Testis (tissue), 3 donors: ENCODE data around the gene MEF2C. TPM values are rescaled to one million over a fixed set of nuclear protein-coding genes. Genes with fewer than 3 reads are reported as not detected.

ENCODE experiments used
- DNase-seq: peaks from one replicate; pipeline ENCODE4 v3.0.0-alpha.2; 2019
- H3K27ac ChIP-seq, 2 donors: fragments of 200-600 bp; sonication (generic); one replicate each; pipeline ENCODE4 v1.5.1; 2019
- H3K27me3 ChIP-seq: fragments of 200-600 bp; sonication (generic); one replicate; pipeline ENCODE4 v1.5.1; 2019
- H3K36me3 ChIP-seq: fragments of 200-600 bp; sonication (generic); one replicate; pipeline ENCODE4 v1.5.1; 2017; ENCODE audit warnings: low read depth; ENCODE audit errors: missing control alignments
- H3K4me1 ChIP-seq: fragments of 200-600 bp; sonication (generic); one replicate; pipeline ENCODE4 v1.5.1; 2019
- H3K4me3 ChIP-seq, 2 donors: fragments of 200-600 bp; sonication (generic); one replicate each; pipeline ENCODE4 v1.5.1; 2017 to 2019
- H3K9me3 ChIP-seq: fragments of 200-600 bp; sonication (generic); one replicate; pipeline ENCODE4 v1.5.1; 2017
- CTCF ChIP-seq, 3 experiments: fragments of 450-650 bp in 2 of 3; fragments of 200-600 bp in 1 of 3; sonication (generic) in 1 of 3; IDR thresholded peaks; one replicate each; pipeline ENCODE4 v1.5.1; 2016 to 2019; ENCODE audit warnings: antibody characterized with exemption in 3 of 3, mild to moderate bottlenecking in 2 of 3, moderate library complexity in 1 of 3
- POLR2A ChIP-seq: fragments of 450-650 bp; IDR thresholded peaks from one replicate; pipeline ENCODE4 v1.6.1; 2017; ENCODE audit warnings: antibody characterized with exemption, mild to moderate bottlenecking, moderate library complexity
- WGBS, 2 donors: methylation state at CpG; one replicate each; pipeline ENCODE4 v1.1.5; 2018; 5-methylcytosine and 5-hydroxymethylcytosine counted together
- intact Hi-C: fragments of 100-400 bp; cut with DNase I; formaldehyde crosslinking; loops from one replicate; pipeline ENCODE4 v1.15.1; 2023; ENCODE audit warnings: low total_unique reads
- polyA plus RNA-seq: library from polyadenylated mRNA; stranded (reverse); fragments of 350-450 nt; fragmentation: Illumina TruSeq; extraction: RNeasy Lipid Tissue Mini Kit (QIAGEN cat#74804); gene quantifications from one replicate; pipeline ENCODE4 v1.2.3, GENCODE V29; 2014; ENCODE audit warnings: low read depth, low replicate concordance; ENCODE audit not compliant: insufficient read depth
- total RNA-seq, 2 donors: library from RNA; depleted of rRNA; stranded (reverse); fragments of >200 nt; gene quantifications; one replicate each; pipeline ENCODE4 v1.2.3, GENCODE V29; 2016

The MEF2C gene
- total and polyA plus RNA-seq, 3 donors from 2014 or later: 18.3 to 53.1 (median 19.9) TPM

DNA sequence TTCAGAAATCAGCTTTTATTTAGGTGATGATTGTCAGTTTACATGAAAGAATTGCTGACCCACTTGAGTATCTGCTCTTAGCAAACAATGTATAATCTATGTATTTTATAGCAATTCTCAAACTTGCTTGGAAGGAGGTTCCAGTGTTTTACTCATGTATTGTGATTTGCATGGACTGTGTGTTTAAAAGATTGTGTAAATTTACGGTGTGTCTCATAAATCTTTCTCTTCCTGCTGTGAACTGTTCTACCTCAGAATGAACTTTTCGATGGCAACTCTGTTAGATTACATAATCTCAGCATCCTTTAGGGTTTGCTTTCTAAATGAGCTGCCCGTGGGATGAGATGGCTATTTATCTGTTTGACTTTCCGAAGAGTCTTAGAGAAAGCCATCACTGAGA is 122.5 kb downstream of the MEF2C start:
- TF ChIP-seq CTCF (IDR thresholded peaks at IDR 0.05) (no peak), POLR2A (no peak)
- Histone ChIP-seq H3K36me3 (no peaks in the 10 kb centered on the region), H3K4me3 (no peak overlapping the region), H3K27ac (no peak overlapping the region), H3K9me3 (no peaks in the 10 kb centered on the region), H3K4me1 (no peaks in the 10 kb centered on the region), H3K27me3 (no peaks in the 10 kb centered on the region)
- DNase-seq: no peak
- intact Hi-C loops: no loop called here
- 66 to 70% methylated on average over 4 of the region's 4 CpGs for WGBS, 2 donors

DNA sequence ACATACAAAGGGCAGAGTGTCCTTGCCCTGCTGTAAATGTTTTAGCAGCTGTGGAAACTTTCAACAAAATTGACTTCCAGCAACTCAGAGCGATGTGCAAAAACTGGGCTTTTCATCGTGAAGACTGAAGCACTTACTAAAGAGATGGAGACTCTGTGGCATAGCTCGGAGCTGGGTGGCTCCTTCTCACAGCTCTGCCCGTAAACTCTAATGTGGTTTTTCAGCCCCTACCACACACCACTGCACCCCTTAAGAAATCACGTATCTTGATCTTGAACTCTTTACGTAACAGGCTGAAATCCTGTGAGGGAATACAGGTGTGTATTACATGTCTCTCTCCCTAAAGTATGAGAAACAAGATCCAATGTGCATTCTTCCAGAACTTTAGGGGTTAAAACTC is 124.4 kb downstream of the MEF2C start:
- intact Hi-C loops: no loop called here
- H3K27me3 ChIP-seq: no peaks in the 10 kb centered on the region
- no peak overlapping the region for H3K27ac ChIP-seq
- H3K4me1 ChIP-seq: no peaks in the 10 kb centered on the region
- WGBS, 2 donors: 79 to 81% methylated on average over 6 of the region's 6 CpGs
- H3K9me3 ChIP-seq: no peaks in the 10 kb centered on the region
- no peaks in the 10 kb centered on the region for H3K36me3 ChIP-seq
- no peak overlapping the region for H3K4me3 ChIP-seq
- no peak for TF ChIP-seq CTCF (IDR thresholded peaks at IDR 0.05)
- TF ChIP-seq POLR2A: no peak
- DNase-seq: no peak

GRCh38 chr5:88758184-88758583 is 124.8 kb downstream of the MEF2C start:
- intact Hi-C loops: no loop called here

DNA sequence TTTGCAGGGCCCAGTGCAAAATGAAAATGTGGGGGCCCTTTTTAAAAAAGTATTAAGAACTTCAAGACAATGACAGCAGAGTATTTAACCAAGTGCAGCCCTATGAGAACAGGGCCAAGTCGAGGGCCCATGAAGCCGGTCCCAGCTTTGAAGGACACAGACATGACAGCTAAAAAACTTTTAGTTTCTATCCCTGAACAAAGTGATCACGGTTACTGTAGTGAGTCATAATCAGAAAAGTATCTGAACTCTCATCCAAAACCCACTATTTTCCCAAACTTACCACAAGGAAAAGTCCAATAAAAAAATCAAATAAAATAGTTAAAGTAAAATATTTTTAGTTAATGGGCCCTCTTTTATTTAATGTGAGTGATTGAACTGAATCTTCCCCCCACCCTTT is 126.0 kb downstream of the MEF2C start:
- H3K4me1 ChIP-seq: no peaks in the 10 kb centered on the region
- no peak for DNase-seq
- WGBS, 2 donors: 77 to 85% methylated on average over 3 of the region's 3 CpGs
- no peak overlapping the region for H3K27ac ChIP-seq
- intact Hi-C loops: no loop called here
- no peaks in the 10 kb centered on the region for H3K27me3 ChIP-seq
- TF ChIP-seq CTCF (IDR thresholded peaks at IDR 0.05) (no peak), POLR2A (no peak)
- H3K4me3 ChIP-seq: no peak overlapping the region
- H3K36me3 ChIP-seq: no peaks in the 10 kb centered on the region
- H3K9me3 ChIP-seq: no peaks in the 10 kb centered on the region

More at GRCh38 chr5:88758184-88758583, 124.8 kb downstream of the MEF2C start:
- WGBS, 2 donors: 82 to 85% methylated on average over 5 of the region's 5 CpGs
- no peaks in the 10 kb centered on the region for H3K36me3 ChIP-seq
- H3K4me3 ChIP-seq: no peak overlapping the region
- H3K9me3 ChIP-seq: no peaks in the 10 kb centered on the region
- H3K4me1 ChIP-seq: no peaks in the 10 kb centered on the region
- no peak overlapping the region for H3K27ac ChIP-seq
- DNase-seq: no peak
- H3K27me3 ChIP-seq: no peaks in the 10 kb centered on the region
- TF ChIP-seq POLR2A: no peak
- no peak for TF ChIP-seq CTCF (IDR thresholded peaks at IDR 0.05)

GRCh38 chr5:88748666-88749065 is 134.3 kb downstream of the MEF2C start:
- H3K4me1 ChIP-seq: no peaks in the 10 kb centered on the region
- H3K36me3 ChIP-seq: no peaks in the 10 kb centered on the region
- no peak overlapping the region for H3K27ac ChIP-seq
- TF ChIP-seq POLR2A: no peak
- H3K9me3 ChIP-seq: no peaks in the 10 kb centered on the region
- DNase-seq: no peak
- intact Hi-C loops: no loop called here
- no peak overlapping the region for H3K4me3 ChIP-seq
- no peaks in the 10 kb centered on the region for H3K27me3 ChIP-seq
